Neuron (in vitro differentiated cells): ENCODE measurements around the gene CHRNA10.
"Not testable (repeated sequence)": the region's sequence is repeated elsewhere in the genome, so short reads cannot be mapped to it uniquely, and the experiment has no call there.

ENCODE experiments used
- H2AFZ ChIP-seq: one replicate; pipeline ENCODE4 v1.6.1; 2013; ENCODE audit warnings: low read depth, mild to moderate bottlenecking, inconsistent platforms, low read length, moderate library complexity
- H3K27me3 ChIP-seq: one replicate; pipeline ENCODE4 v1.6.1; 2013; ENCODE audit warnings: low read length; ENCODE audit not compliant: insufficient read depth
- H3K36me3 ChIP-seq: one replicate; pipeline ENCODE4 v1.6.1; 2013; ENCODE audit warnings: low read length; ENCODE audit not compliant: insufficient read depth
- H3K4me1 ChIP-seq: one replicate; pipeline ENCODE4 v1.6.1; 2013; ENCODE audit warnings: low read length; ENCODE audit not compliant: insufficient read depth
- H3K4me3 ChIP-seq: 2 replicates; pipeline ENCODE4 v1.5.1; 2013; ENCODE audit warnings: mild to moderate bottlenecking, low read length, moderate library complexity
- H3K9me3 ChIP-seq: one replicate; pipeline ENCODE4 v1.6.1; 2013; ENCODE audit warnings: low read length

CHRNA10 gene

DNA sequence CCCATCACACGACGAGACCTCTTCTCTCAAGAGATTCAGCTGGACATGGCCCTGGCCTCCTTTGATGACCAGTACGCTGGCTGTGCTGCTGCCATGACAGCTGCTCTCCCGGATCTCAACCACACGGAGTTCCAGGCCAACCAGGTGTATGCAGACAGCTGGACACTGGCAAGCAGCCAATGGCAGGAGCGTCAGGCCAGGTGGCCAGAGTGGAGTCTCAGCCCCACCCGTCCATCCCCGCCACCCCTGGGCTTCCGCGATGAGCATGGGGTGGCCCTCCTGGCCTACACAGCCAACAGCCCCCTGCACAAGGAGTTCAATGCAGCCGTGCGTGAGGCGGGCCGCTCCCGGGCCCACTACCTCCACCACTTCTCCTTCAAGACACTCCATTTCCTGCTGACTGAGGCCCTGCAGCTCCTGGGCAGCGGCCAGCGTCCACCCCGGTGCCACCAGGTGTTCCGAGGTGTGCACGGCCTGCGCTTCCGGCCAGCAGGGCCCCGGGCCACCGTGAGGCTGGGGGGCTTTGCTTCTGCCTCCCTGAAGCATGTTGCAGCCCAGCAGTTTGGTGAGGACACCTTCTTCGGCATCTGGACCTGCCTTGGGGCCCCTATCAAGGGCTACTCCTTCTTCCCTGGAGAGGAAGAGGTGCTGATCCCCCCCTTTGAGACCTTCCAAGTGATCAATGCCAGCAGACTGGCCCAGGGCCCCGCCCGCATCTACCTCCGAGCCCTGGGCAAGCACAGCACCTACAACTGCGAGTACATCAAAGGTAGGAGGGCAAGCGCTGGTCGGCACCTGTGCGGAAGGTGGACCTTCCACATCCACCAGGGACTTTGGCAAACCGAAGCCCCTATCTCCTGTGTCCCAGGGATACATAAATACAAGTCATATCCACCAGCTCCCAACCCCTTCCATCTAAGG lies 11.3 kb downstream of the CHRNA10 start:
- no peak overlapping the region for H2AFZ ChIP-seq

DNA sequence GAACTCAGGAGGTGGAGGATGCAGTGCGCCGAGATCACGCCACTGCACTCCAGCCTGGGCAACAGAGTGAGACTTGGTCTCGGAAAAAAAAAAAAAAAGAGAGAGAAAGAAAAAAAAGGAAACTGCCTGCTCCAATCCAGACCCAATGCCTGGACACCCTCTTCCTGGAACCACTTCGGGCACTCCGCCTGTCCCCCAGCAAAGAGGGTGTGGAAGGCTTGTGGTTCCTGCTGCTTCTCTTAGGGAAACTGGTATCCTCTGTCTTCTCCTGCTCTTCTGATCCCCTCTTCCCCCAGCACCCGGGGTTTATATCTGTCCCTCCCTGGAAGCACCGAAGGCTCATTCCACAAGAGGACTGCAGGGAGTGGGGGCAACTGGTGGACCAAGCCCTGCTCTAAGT lies 12.9 kb downstream of the CHRNA10 start:
- no peaks in the 10 kb centered on the region for H3K4me1 ChIP-seq
- no peak overlapping the region for H3K4me3 ChIP-seq
- H3K27me3 ChIP-seq = peaks cover 3% of the 10 kb centered on the region
- no peaks in the 10 kb centered on the region for H3K36me3 ChIP-seq
- H2AFZ ChIP-seq = no peak overlapping the region
- no peaks in the 10 kb centered on the region for H3K9me3 ChIP-seq

More for the DNA sequence above, 11.3 kb downstream of the CHRNA10 start:
- Histone ChIP-seq H3K4me1 (no peaks in the 10 kb centered on the region), H3K27me3 (peaks cover 3% of the 10 kb centered on the region), H3K36me3 (no peaks in the 10 kb centered on the region), H3K9me3 (no peaks in the 10 kb centered on the region), H3K4me3 (no peak overlapping the region)

DNA sequence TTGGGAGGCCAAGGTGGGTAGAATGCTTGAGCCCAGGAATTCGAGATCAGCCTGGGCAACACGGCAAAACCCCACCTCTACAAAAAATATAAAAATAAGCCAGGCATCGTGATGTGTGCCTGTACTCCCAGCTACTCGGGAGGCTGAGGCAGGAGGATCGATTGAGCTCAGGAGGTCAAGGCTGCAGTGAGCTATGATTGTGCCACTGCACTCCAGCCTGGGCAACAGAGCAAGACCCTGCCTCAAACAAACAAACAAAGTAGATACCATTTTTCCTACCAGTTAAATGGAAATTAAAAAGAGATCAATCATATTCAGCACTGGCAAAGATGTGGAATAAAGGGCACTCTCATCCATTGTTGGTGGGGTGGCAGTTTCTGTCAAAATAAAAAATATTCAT lies 13.9 kb downstream of the CHRNA10 start:
- H2AFZ ChIP-seq, H3K27me3 ChIP-seq, H3K4me3 ChIP-seq, H3K4me1 ChIP-seq, H3K9me3 ChIP-seq, H3K36me3 ChIP-seq: not testable (repeated sequence)

- Histone ChIP-seq H3K4me1 (no peaks in the 10 kb centered on the region), H3K9me3 (no peaks in the 10 kb centered on the region), H3K4me3 (no peak overlapping the region), H2AFZ (no peak overlapping the region), H3K36me3 (no peaks in the 10 kb centered on the region), H3K27me3 (peaks cover 3% of the 10 kb centered on the region)
These were observed 15.6 kb downstream of the CHRNA10 start for GRCh38 chr11:3655547-3655946.

- H3K4me3 ChIP-seq, H3K27me3 ChIP-seq, H3K9me3 ChIP-seq, H3K4me1 ChIP-seq, H3K36me3 ChIP-seq, H2AFZ ChIP-seq: not testable (repeated sequence)
These were observed 18.7 kb downstream of the CHRNA10 start for GRCh38 chr11:3652514-3652913.

- not testable (repeated sequence) for H2AFZ ChIP-seq, H3K9me3 ChIP-seq, H3K36me3 ChIP-seq, H3K4me3 ChIP-seq, H3K27me3 ChIP-seq, H3K4me1 ChIP-seq
These were observed 21.8 kb downstream of the CHRNA10 start for GRCh38 chr11:3649374-3649773.

- not testable (repeated sequence) for H2AFZ ChIP-seq, H3K36me3 ChIP-seq, H3K27me3 ChIP-seq, H3K9me3 ChIP-seq, H3K4me3 ChIP-seq, H3K4me1 ChIP-seq
These were observed 22.3 kb downstream of the CHRNA10 start for GRCh38 chr11:3648843-3649242.

DNA sequence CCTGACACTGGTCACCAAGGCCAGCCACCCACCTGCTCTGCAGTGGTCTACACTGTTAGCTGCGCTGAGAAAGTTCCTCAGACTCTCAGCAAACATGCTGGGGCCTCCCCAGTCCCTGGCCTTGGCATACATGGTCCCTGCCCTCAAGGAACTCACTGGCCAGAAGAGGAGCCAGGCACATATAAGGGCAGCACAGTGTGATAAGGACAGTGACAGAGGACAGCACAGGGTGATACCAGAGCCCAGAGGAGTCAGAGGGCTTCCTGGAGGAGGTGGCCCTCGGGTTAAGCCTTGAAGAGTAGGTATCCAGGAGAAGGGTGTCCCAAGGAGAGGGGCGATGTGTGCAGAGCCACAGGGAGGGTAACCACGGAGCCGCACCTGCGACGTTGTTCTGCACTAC lies 25.6 kb downstream of the CHRNA10 start:
- Histone ChIP-seq H2AFZ (no peak overlapping the region), H3K4me1 (peaks cover 8% of the 10 kb centered on the region), H3K27me3 (no peaks in the 10 kb centered on the region), H3K4me3 (no peak overlapping the region), H3K9me3 (no peaks in the 10 kb centered on the region), H3K36me3 (no peaks in the 10 kb centered on the region)

DNA sequence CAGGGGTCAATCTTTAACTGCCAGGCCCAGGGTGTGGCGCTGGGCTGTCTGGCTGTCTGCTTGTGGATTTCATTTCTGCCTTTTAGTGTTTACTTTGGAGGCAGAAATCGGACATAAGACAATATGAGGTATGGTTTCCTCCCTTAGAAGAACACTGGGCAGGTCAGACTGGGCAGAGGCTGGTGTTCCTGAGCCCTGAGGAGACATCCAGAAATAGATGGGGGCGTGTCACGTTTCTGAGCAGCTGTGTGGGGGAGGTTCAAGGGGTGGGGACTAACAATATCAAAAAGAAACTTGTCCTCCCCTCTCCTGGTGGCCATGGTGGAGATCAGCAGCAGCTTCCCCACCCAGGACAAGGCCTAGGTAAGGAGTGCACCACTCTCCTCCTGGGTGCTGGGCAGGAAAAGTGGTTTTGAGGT lies 26.4 kb downstream of the CHRNA10 start, which contains the start of gene ART1:
ART1 (plus strand) TSS at position 312 of the 419 bp plus-strand sequence. CDS start 14,086 bp downstream, outside the sequence.
- Histone ChIP-seq H3K36me3 (no peaks in the 10 kb centered on the region), H3K4me1 (peaks cover 8% of the 10 kb centered on the region), H3K27me3 (no peaks in the 10 kb centered on the region), H3K4me3 (no peak within 1 kb of the TSS), H3K9me3 (no peaks in the 10 kb centered on the region), H2AFZ (no peak within 1 kb of the TSS)

DNA sequence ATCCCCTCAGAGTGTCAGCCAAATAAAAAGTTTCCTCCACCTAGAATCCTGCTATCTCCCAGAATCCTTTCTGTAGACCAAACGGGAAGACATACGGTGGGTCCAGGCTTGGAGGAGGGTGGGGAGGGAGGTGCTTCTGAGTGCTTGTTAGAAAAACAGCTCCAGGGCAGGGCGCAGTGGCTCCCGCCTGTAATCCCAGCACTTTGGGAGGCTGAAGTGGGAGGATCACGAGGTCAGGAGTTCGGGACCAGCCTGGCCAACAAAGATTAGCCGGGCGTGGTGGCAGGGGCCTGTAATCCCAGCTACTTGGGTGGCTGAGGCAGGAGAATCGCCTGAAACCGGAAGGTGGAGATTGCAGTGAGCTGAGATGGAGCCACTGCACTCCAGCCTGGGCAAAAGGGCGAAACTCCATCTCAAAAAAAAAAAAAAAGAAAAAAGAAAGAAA lies 28.1 kb downstream of the CHRNA10 start:
- not testable (repeated sequence) for H3K36me3 ChIP-seq, H3K4me1 ChIP-seq, H3K9me3 ChIP-seq, H3K27me3 ChIP-seq
- peak overlapping the region; percentile 50 for H3K4me3 ChIP-seq
- peak overlapping the region; percentile 57 for H2AFZ ChIP-seq

DNA sequence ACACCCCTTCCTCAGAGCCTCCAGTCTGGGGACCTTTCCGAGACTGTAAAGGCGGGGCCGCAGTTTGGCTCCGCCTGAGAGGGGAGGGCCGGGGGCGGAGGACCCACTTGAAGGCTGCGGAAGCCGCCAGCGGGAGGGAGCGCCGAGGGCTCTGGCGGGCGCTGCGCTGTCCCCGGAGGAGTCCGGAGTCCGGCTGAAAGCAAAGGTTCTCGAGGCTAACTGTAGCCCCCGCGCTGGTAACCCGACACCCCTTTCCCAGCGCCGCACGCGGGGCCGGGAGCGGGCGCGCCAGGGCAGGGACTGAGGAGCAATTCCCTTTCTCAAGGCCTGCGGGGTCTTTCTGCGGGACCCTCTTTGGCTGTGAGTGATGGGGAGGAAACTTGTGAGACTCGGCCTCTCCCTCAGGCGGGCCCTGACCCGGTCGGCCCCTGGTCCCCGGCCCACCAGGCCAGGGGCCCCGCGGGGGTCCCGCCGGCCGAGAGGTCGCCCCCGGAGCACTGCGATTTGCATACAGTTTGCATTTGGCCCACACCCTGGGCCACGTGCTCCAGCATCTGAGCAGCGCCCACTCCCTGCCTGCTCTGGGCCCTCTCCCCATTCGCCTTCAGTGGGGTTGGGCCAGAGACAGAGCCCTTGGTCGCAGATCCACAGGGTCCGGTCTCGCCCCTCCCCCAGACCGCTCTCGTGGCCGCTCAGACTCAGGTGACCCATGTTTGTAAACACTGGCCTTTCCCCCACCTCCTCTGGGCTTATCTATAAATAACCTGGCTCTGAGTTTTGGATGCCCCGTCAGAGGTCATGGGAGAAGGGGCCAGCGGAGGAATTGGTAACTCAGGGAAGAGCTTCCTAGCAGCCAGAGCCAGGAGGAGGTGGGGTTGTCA lies 28.9 kb downstream of the CHRNA10 start:
- peak overlapping the region; percentile 50 for H3K4me3 ChIP-seq
- peak overlapping the region; percentile 57 for H2AFZ ChIP-seq
- H3K4me1 ChIP-seq = peaks cover 8% of the 10 kb centered on the region
- H3K36me3 ChIP-seq = no peaks in the 10 kb centered on the region
- H3K27me3 ChIP-seq = no peaks in the 10 kb centered on the region
- no peaks in the 10 kb centered on the region for H3K9me3 ChIP-seq

DNA sequence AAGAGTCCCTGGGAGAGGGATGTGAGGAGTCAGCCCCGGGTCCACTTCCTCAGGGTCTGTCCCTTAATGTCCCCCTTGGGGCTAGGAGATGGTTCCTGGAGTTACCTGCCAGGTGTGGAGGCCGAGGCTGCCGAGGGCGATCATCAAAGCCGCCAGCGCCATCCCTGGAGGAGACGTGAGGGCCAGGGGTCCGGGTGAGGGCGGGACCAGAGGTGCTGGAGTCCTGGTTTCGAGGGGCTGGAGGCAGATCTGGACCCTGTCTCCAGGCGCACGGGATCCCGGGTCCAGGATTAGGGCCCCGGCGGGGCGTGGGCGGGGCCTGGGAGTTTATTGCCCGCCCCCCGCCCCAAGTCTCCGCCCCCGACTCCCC lies 29.5 kb downstream of the CHRNA10 start, which contains the start of gene ART5:
ART5 (minus strand) TSS at position 292 of the 370 bp plus-strand sequence; CDS start at position 162, 130 bp downstream.
- no peaks in the 10 kb centered on the region for H3K36me3 ChIP-seq
- H3K4me1 ChIP-seq = peaks cover 8% of the 10 kb centered on the region
- no peaks in the 10 kb centered on the region for H3K9me3 ChIP-seq
- H3K4me3 ChIP-seq = peak within 1 kb of the TSS; percentile 50
- no peaks in the 10 kb centered on the region for H3K27me3 ChIP-seq
- H2AFZ ChIP-seq = peak within 1 kb of the TSS; percentile 57

DNA sequence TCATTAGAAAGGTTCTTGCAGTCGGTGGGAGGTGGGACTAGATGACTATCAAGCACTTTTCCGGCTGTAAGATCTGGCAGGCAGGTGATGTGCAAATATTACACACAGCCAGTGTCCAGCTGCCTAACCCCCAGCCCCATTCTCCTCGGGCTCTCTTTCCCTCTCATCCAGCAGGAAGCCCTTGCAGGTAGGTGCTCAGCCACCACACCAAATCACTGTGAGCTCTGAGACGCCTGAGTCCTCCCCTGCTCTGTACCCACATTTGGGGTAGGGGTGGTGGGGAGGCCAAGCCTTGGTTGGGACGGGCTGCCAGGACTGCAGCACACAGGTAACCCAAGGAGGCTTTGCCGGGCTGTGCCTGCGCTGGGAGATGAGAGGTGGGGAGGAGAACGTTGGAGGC lies 30.0 kb downstream of the CHRNA10 start:
- Histone ChIP-seq H3K9me3 (no peaks in the 10 kb centered on the region), H3K4me3 (peak overlapping the region; percentile 50), H3K27me3 (no peaks in the 10 kb centered on the region), H3K36me3 (no peaks in the 10 kb centered on the region), H3K4me1 (peaks cover 8% of the 10 kb centered on the region), H2AFZ (peak overlapping the region; percentile 57)
